Adrenal gland (tissue), 5 donors: ENCODE measurements around the gene BOLA3.

Experiments used
- CTCF ChIP-seq, 6 experiments: fragments of 450-650 bp in 4 of 6; fragments of 200-600 bp in 2 of 6; sonication (generic) in 1 of 6; IDR thresholded peaks; 1 replicate in 5 of 6; 2 replicates in 1 of 6; pipeline versions ENCODE4 v1.5.1 to v1.8.0; 2016 to 2021; ENCODE audit warnings: antibody characterized with exemption in 6 of 6, mild to moderate bottlenecking in 2 of 6, moderate library complexity in 1 of 6
- POLR2A ChIP-seq, 2 donors: fragments of 450-650 bp; IDR thresholded peaks; one replicate each; pipeline ENCODE4 v1.6.1; 2017; ENCODE audit warnings: antibody characterized with exemption in 2 of 2, mild to moderate bottlenecking in 2 of 2, moderate library complexity in 1 of 2
- donor health status: DM: no; HTN: no; CAD: no.

GRCh38 chr2:74095632-74096031, 52.1 kb downstream of the BOLA3 start:
- TF ChIP-seq CTCF (IDR thresholded peaks at IDR 0.05) (no peak), POLR2A (IDR thresholded peaks at IDR 0.05) (no peak)
